ENCODE data around the gene CASP6.
"Not testable (repeated sequence)": the region's sequence is repeated elsewhere in the genome, so short reads cannot be mapped to it uniquely, and the experiment has no call there.

CASP6 gene

GRCh38 chr4:109721033-109721432 lies 17.8 kb upstream of the CASP6 start:
- no peak for DNase-seq (ENCODE audit: extremely low read depth in 1 of 2, low read depth in 1 of 2)

GRCh38 chr4:109719604-109720003 lies 16.4 kb upstream of the CASP6 start:
- DNase-seq (ENCODE audit: extremely low read depth in 1 of 2, low read depth in 1 of 2) = no peak

GRCh38 chr4:109718759-109719158 lies 15.5 kb upstream of the CASP6 start:
- DNase-seq (ENCODE audit: extremely low read depth in 1 of 2, low read depth in 1 of 2) = no peak

GRCh38 chr4:109713500-109713899 lies 10.3 kb upstream of the CASP6 start:
- DNase-seq (ENCODE audit: extremely low read depth in 1 of 2, low read depth in 1 of 2) = no peak

- DNase-seq (ENCODE audit: extremely low read depth in 1 of 2, low read depth in 1 of 2) = no peak
Measured at GRCh38 chr4:109708990-109709389, 5.7 kb upstream of the CASP6 start.

- no peak for DNase-seq (ENCODE audit: extremely low read depth in 1 of 2, low read depth in 1 of 2)
Measured at GRCh38 chr4:109708435-109708834, 5.2 kb upstream of the CASP6 start.

- DNase-seq (ENCODE audit: extremely low read depth in 1 of 2, low read depth in 1 of 2) = no peak
Measured at GRCh38 chr4:109703664-109704361, 568 bp upstream of the CASP6 start.

GRCh38 chr4:109701566-109702410 lies 1.5 kb downstream of the CASP6 start:
- no peak for DNase-seq (ENCODE audit: extremely low read depth in 1 of 2, low read depth in 1 of 2)

GRCh38 chr4:109699553-109700225 lies 3.6 kb downstream of the CASP6 start:
- no peak for DNase-seq (ENCODE audit: extremely low read depth in 1 of 2, low read depth in 1 of 2)

GRCh38 chr4:109698656-109699055 lies 4.6 kb downstream of the CASP6 start:
- no peak for DNase-seq (ENCODE audit: extremely low read depth in 1 of 2, low read depth in 1 of 2)

GRCh38 chr4:109691411-109691920 lies 11.8 kb downstream of the CASP6 start:
- DNase-seq (ENCODE audit: extremely low read depth in 1 of 2, low read depth in 1 of 2) = no peak

GRCh38 chr4:109690690-109691410 lies 12.4 kb downstream of the CASP6 start:
- no peak for DNase-seq (ENCODE audit: extremely low read depth in 1 of 2, low read depth in 1 of 2)

GRCh38 chr4:109684727-109685126 lies 18.5 kb downstream of the CASP6 start:
- no peak for DNase-seq (ENCODE audit: extremely low read depth in 1 of 2, low read depth in 1 of 2)

- DNase-seq (ENCODE audit: extremely low read depth in 1 of 2, low read depth in 1 of 2) = no peak
Measured at GRCh38 chr4:109683621-109684253, 19.5 kb downstream of the CASP6 start.

GRCh38 chr4:109682875-109683274 lies 20.4 kb downstream of the CASP6 start:
- no peak for DNase-seq (ENCODE audit: extremely low read depth in 1 of 2, low read depth in 1 of 2)

- not testable (repeated sequence) for DNase-seq (ENCODE audit: extremely low read depth in 1 of 2, low read depth in 1 of 2)
Measured at GRCh38 chr4:109678925-109679324, 24.3 kb downstream of the CASP6 start.

- not testable (repeated sequence) for DNase-seq (ENCODE audit: extremely low read depth in 1 of 2, low read depth in 1 of 2)
Measured at GRCh38 chr4:109678472-109678871, 24.8 kb downstream of the CASP6 start.

GRCh38 chr4:109676886-109677285 lies 26.4 kb downstream of the CASP6 start:
- DNase-seq (ENCODE audit: extremely low read depth in 1 of 2, low read depth in 1 of 2) = no peak

GRCh38 chr4:109675843-109676242 lies 27.4 kb downstream of the CASP6 start:
- no peak for DNase-seq (ENCODE audit: extremely low read depth in 1 of 2, low read depth in 1 of 2)

GRCh38 chr4:109675181-109675580 lies 28.1 kb downstream of the CASP6 start:
- DNase-seq (ENCODE audit: extremely low read depth in 1 of 2, low read depth in 1 of 2) = no peak

Data from activated CD8-positive, alpha-beta memory T cell treated with anti-CD3 and anti-CD28 coated beads for 1 hour (primary cell).